NCI-H2227 (cell line): Measurements from ENCODE around the gene NLRX1.
"Not testable (repeated sequence)": the region's sequence is repeated elsewhere in the genome, so short reads cannot be mapped to it uniquely, and the experiment has no call there.

Experiments
- DNase-seq: peaks from one replicate; lab custom pipeline; 2025; ENCODE audit not compliant: unreplicated experiment; lab: John Stamatoyannopoulos, UW

The NLRX1 gene

GRCh38 chr11:119185981-119186634 lies 17.6 kb downstream of the NLRX1 start:
- DNase-seq = no peak

- no peak for DNase-seq
Observed at GRCh38 chr11:119187123-119187892, 18.8 kb downstream of the NLRX1 start.

- no peak for DNase-seq
Observed at GRCh38 chr11:119188067-119188466, 19.5 kb downstream of the NLRX1 start.

GRCh38 chr11:119188887-119189286 lies 20.4 kb downstream of the NLRX1 start:
- DNase-seq = no peak

GRCh38 chr11:119189393-119189792 lies 20.9 kb downstream of the NLRX1 start:
- DNase-seq = no peak

GRCh38 chr11:119190531-119190930 lies 22.0 kb downstream of the NLRX1 start:
- DNase-seq = no peak

GRCh38 chr11:119191265-119191664 lies 22.7 kb downstream of the NLRX1 start:
- not testable (repeated sequence) for DNase-seq

- no peak for DNase-seq
Observed at GRCh38 chr11:119192111-119192510, 23.6 kb downstream of the NLRX1 start.

- DNase-seq = no peak
Observed at GRCh38 chr11:119193001-119193400, 24.5 kb downstream of the NLRX1 start.

- no peak for DNase-seq
Observed at GRCh38 chr11:119193626-119194025, 25.1 kb downstream of the NLRX1 start.

- DNase-seq = no peak
Observed at GRCh38 chr11:119194811-119195440, 26.4 kb downstream of the NLRX1 start.

GRCh38 chr11:119195680-119196079 lies 27.2 kb downstream of the NLRX1 start:
- DNase-seq = peak; percentile 69

GRCh38 chr11:119196833-119197483 lies 28.4 kb downstream of the NLRX1 start:
- DNase-seq = peak; percentile 76

GRCh38 chr11:119198925-119199324 lies 30.4 kb downstream of the NLRX1 start:
- no peak for DNase-seq

- DNase-seq = not testable (repeated sequence)
Observed at GRCh38 chr11:119201236-119201635, 32.7 kb downstream of the NLRX1 start.

GRCh38 chr11:119202554-119202953 lies 34.0 kb downstream of the NLRX1 start:
- no peak for DNase-seq

- no peak for DNase-seq
Observed at GRCh38 chr11:119204066-119204465, 35.5 kb downstream of the NLRX1 start.

- no peak for DNase-seq
Observed at GRCh38 chr11:119205080-119205479, 36.6 kb downstream of the NLRX1 start.

- DNase-seq = peak; percentile 93
Observed at GRCh38 chr11:119205574-119206510, 37.3 kb downstream of the NLRX1 start, which contains the start of gene CBL. CBL (plus strand) TSS chr11:119206339; CDS start chr11:119206418, 79 bp downstream.
